GM18907 (cell line): Measurements from ENCODE around the gene ACER1.

Experiments used
- ATAC-seq: cut with Tn5 transposase; IDR thresholded peaks from one replicate; pipeline ENCODE4 v1.9.1; 2021; ENCODE audit warnings: mild to moderate bottlenecking, moderate library complexity; ENCODE audit not compliant: unreplicated experiment

The ACER1 gene

DNA sequence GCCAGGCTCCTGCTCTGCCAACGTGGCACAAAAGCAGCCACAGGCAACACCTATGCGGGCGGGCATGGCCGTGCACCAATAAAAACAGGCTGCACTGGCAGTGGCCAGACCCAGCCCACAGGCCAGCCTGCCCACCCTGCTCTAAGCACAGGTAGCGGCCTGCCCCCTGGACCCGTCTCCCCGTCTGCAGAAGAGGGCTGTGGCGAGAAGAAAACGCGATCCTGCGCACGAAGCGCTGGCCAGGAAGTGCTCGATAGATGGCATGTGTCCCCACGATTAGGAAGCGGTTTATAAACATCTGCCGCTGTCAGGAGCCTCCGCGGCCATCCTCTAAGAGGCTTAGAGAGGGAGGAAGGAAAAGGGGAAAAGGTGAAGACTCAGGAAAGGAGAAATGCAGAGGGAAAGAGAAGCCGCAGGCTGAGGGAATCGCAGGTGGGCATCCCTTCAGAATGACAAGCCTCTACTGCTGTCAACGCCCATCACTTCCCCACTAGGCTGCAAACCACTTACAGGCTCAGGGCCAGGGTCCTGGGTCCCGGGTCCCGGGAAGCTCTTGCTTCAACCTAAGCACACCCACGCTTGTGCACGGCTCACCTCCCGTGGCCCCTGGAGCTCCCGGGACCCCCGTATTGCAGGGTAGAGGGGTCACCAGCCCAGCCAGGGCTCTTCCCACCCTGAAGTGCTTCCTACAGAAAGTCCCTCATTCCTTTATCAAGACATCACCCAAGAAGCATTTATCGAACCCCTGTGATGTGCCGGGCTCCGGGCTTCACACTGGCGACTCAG lies 64.1 kb downstream of the ACER1 start:
- no peak for ATAC-seq

DNA sequence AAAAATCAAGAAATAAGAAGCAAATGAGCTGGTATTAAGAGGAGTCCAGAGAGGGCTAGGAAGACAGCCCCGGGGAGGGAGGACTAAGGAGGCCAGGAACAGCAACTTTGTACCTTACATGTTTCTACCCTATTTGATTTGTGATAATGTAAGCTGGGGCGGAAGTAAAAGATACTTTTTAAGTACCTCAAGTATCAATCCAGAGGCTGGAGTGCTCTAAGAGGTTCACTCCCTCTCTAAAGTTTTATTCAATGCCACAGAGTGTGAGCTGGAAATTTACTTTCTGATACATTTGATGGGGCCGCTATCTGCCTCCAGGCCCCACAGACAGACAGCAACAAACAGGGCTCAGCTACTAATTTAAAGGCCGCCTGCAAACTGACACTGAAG lies 65.0 kb downstream of the ACER1 start:
- no peak for ATAC-seq

DNA sequence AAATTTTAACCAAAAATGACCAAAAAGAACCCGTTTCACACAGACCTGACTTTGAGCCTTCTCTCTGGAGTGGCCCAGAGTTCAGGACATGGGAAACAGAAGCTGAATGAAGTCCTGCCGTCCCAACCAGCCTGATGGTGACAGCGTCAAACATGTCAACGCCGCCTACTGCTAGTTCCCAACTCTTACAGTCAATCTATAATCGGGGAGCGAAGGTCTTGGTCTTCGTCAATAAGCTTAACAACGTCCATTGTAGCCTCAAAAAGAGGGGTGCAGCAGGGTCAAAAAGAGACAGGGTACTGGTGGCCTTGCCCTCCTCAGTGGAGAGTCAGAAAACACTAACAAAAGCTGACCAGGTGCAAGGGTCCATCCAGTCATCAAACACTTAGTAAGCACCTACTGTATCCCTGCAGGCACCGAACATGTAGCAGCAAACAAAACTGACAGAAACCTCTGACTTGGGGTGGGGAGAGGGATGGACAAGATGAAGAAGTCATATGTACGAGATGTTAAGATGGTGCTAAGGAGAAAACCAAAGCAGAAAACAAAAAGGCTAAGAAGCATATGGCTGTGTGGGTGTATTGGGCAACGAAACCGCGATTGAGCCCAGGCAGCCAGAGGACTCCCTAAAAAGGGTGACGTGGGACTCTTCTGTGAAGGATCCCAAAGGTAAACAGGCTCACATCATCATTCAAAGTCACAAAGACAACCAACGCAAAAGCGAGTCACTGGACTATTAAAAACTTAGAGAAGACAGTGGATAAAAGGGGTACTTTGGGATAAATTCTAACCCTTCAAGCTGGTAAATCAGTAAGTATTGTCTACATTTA lies 65.6 kb downstream of the ACER1 start:
- ATAC-seq: no peak

DNA sequence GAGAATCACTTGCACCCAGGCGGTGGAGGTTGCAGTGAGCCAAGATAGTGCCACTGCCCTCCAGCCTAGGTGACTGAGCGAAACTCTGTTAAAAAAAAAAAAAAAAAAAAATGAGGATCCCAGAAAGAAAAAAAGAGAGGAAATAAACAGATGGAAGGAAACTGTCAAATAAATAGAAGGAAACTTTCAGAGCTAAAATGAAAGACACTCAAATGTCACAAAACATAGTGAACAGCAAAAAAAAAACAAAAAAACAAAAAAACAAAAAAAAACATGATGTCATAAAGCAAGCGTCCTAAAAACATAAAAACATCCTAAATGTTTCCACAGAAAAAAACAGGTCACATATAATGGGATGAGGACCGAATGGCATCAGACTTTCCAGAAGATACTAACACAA lies 68.6 kb downstream of the ACER1 start:
- no peak for ATAC-seq

DNA sequence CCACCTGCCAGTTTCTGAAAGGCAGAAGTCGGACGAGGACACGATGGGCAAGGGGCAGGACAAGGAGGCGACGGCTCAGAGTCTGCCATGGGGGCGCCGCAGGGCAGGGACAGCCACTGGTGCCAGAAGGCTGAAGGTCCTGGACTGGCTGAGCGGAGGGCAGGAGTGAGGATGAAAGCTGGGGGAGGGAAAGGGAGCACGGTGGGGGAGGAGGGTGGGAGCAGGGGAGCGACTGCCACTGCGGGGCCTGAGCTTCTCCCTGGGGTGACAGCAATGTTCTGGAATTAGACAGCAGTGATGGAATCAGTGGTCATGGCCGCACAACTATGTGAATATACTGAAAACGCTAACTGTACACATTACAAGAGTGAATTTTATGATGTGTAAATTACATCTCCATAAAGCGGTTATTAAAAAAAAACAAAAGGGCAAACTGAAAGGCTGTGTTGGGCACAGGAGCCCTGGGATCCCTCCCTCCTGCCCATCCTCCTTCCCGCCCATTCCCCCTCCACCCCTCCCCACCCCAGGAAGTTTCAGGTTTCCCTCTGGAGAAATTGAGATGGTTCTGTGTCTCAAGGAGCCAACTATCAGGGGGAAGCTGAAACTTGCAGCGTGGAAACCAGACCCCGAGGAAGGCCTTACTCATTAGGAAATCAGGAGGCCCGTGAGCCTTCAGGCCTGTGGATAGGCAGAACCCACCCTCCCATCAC lies 69.5 kb downstream of the ACER1 start:
- no peak for ATAC-seq

DNA sequence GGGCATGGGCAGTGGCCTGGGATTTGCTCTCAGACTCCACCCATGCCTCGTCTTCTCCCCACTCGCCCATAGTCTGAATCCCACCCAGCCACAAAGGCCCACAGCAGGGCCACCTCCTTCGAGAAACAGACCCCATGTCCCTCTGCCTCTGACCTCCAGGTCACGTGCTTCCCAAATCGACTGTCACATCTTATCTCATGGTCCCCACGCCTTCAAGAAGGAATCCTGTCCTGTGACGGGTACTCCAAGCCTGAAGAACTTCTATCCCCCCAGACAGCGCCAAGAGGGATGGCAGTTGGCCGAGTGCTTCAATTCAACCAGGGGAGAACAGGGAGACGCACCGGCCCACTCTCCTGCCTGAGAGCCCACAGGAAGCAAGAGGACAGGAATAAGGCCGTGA lies 70.1 kb downstream of the ACER1 start:
- no peak for ATAC-seq

DNA sequence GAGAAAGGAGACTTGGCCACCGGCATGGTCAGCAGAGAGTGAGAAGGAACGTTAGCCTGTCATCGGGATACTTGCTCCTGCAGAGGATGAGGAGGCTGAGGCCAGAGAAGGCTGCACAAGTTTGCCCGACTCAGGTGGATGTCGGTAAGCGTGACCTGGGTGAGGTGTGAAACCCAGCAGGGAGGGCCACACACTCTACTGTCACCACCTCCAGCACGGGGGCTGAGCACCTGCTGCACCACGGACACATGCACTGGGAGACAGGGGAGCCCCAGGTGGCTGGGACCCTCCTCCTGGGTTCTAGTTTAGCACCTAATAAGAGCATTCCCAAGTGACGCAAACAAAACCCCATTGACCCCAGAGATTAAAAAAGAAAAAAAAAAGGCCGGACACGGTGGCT lies 70.9 kb downstream of the ACER1 start:
- no peak for ATAC-seq

DNA sequence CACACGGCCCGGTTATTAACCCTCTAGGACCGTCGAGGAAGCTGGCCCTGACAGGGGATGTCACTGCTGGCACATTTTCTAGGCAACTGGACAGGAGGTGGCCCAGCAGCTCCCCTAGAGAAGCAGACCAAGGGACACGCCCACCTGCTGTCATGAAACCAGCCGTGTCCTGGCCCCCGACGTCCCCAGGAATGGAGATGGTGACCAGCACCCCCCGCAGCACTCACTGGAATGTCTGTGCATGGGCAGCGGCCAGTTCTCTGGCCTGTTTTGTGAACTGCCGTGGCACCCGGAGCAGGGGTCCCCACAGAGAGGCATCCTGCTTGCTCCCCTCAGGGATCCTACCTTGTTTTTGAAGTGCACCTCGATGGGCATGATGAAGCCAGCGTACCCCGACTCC lies 71.5 kb downstream of the ACER1 start:
- no peak for ATAC-seq

DNA sequence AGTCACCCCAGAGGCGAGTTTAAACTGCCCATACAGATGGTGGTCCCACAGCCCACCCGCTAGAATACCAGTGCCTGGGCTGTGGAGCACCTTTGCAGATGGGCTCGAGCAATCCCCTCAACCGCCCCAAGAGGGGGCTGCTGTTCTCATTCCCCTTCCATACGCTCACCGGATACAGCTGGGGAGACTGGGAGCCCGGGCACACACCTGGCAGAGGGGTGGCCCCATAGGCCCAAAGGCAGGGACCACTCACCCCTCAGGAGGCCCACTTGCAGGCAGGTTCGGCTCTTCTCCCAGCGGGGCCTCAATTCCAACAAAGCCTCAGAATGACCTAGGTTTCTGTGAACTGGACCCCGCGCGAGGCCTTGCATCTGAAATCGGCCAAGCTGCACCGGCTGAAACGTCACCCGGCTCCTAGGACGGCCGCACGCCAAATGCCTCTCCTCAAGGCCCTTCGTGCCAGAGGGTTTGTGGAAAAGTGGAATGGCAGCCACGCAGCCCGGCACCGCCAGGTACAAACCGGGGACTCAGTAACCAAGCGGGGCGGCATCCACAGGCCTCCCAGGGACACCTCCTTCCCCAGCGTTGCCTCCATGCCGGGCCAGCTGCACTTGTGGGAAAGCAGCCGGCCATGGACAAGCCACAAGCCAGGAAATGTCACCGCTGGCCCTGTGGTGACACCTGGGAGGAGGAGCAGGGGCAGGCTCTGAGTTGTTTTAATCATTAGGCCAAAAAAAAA lies 72.3 kb downstream of the ACER1 start:
- ATAC-seq: no peak

DNA sequence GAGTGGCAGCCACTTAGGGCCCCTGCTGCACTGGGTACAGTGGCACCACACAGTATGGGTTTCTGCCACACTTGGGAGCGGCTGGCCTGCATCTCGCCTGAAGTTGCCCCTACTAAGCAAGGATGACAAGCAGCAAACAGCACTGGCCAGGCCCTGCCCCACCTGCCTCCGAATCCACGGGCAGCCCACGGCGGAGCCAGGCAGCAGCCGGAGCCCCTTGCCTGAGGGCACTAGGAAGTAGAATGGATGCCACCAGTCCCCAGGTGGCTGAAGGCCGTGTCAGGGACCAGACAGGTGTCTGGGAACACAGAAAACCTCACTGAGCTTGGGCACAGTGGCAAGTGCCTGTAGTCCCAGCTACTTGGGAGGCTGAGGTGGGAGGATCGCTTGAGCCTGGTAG lies 73.0 kb downstream of the ACER1 start:
- no peak for ATAC-seq

DNA sequence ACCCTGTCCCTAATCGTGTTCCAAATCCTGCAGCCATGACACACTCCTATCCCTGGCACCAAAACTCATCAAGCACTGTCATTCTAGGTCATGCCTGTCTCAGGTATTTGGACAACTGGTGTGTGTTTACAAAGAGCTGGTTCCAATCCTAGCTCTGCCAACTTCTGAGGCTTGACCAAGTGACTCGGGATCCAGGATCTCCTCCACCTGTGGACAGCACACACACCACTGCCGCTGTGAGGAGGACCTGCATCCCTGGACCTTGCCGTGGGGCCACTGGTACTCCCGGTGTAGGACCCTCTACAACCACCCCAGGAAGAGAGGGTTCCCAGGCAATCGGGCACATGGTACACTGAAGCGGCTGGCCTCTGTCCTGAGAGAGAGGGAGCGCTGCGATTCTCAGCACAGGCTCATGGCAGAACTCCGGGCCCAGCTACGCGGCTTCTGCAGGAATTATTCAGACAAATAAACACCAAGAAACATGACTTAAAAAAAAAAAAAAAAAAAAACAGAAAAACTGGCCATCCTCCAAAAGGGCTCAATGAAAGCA lies 74.0 kb downstream of the ACER1 start:
- ATAC-seq: no peak

DNA sequence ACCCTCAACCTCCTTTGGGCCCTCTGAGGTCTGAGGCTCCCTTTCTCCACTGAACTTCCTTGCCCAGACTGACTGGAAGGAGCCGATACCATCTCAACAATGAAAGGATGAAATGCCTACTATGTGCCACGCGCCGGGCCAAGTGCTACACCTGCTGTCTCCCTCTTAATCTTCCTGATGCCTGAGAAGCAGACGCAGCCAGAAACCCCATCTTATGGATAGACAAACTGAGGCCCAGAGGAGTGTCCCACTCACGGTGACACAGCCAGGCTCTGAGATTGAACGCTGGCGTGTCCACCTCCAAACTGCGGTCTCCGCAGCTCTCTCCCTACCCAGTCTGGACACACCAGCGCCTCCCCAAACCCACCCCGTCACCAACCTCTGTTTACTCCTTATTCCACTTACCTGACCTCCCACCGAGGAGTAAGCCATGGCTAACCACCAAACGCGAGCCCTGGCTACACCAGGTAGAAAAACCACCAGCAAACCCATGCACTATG lies 74.5 kb downstream of the ACER1 start:
- no peak for ATAC-seq
